CD4-positive, alpha-beta T cell treated with Interleukin-21 for 1 hour (primary cell): Measurements from ENCODE around the gene NKX1-2.
A peak's percentile ranks its signal among the peaks of the same experiment; 100 is the strongest.
"Not testable (repeated sequence)": the region's sequence is repeated elsewhere in the genome, so short reads cannot be mapped to it uniquely, and the experiment has no call there.

Source experiments
- DNase-seq: peaks from one replicate; pipeline ENCODE4 v3.0.0-alpha.2; 2020

The NKX1-2 gene

GRCh38 chr10:124449170-124450011, 444 bp downstream of the NKX1-2 start:
- DNase-seq = no peak

DNA sequence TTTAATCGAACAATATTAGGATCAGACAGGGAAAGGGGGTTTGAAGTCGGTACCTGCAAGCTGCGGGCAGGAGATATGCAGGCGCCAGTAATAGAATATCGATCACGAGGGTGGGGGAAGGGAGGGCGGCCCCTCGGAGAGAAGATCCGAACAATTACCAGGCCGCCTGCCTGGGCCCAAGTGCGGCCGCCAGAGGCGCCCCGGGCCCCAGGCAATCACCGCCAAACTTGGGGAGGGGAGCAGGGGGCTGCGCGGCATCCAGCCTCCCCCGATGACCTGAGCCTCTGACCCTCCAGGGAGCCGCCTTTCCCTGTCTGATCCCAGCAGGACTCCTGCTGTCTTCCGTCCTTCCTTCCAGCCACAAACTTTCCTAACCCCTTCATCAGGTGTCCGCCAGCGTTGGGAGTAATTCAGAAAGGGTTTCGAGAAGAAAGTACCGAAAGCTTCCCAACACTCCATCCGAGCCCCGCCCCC, 1.1 kb downstream of the NKX1-2 start:
- no peak for DNase-seq

- no peak for DNase-seq
Measured at GRCh38 chr10:124447751-124448466, 1.9 kb downstream of the NKX1-2 start.

DNA sequence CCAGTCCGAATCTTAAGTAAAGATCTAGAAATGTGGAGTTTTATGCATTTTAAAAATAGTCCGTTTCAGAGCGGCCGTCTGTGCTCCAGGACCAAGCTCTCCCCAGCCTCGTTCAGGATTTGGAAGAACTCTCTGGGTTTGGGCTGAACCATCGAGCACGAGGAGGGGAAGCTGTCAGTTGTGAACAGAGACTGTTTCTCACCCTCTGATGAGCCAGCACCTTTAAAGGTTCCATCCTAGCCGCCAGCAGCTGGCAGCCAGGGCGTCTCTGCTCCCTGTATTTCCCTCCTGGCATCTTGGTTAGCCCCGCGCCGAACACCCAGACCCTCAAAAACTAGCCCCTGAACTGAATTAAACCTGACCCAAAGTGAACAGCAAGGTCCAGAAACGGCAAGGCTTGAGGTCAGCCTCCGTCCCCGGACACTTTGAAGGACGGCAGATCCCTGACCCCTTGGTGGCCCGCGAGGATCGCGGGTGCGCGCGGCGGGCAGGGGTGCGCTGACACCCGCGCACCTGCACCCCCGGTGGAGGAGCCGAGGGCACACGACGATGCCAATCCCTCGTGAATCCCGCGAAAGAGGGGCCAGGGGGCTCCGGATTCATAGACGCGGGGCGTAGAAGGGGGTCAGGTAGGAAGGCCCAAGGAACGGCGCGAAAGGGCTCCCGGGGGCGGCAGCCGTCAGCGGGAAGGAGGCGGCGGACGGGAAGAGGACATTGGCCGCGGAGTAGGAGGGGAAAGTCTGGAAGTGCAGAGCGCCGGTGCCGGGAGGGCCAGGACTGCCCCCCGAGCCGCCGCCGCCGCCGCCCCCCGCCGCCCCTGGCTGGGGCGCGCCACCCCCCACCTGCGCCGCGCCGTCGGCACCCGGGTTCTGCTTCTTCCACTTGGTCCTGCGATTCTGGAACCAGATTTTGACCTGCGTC, 2.7 kb downstream of the NKX1-2 start:
- no peak for DNase-seq

DNA sequence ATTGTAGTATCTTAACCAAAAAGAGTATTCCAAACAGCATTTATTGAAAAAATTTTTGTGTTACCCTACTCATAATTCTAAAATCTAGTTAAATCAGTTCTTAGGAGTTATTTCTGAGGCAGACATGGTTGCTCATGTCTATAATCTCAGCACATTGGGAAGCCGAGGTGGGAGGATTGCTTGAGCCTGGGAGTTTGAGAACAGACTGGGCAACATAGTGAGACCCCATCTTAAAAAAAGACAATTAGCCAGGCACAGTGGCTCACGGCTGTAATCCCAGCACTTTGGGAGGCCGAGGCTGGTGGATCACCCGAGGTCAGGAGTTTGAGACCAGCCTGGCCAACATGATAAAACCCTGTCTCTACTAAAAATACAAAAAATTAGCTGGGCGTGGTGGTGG, 8.1 kb downstream of the NKX1-2 start:
- DNase-seq = not testable (repeated sequence)

GRCh38 chr10:124436191-124436638, 13.6 kb downstream of the NKX1-2 start:
- DNase-seq = no peak

DNA sequence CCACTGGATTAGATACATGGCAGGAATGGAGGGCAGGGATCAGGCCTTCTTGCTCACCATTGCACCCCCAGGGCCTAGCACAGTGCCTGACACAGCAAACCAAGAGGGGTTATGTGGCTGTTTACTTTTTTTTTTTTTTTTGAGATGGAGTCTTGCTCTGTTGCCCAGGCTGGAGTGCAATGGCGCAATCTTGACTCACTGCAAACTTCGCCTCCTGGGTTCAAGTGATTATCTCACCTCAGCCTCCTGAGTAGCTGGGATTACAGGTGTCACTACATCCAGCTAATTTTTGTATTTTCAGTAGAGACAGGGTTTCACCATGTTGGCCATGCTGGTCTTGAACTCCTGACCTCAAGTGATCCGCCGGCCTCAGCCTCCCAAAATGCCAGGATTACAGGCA, 14.2 kb downstream of the NKX1-2 start:
- not testable (repeated sequence) for DNase-seq

DNA sequence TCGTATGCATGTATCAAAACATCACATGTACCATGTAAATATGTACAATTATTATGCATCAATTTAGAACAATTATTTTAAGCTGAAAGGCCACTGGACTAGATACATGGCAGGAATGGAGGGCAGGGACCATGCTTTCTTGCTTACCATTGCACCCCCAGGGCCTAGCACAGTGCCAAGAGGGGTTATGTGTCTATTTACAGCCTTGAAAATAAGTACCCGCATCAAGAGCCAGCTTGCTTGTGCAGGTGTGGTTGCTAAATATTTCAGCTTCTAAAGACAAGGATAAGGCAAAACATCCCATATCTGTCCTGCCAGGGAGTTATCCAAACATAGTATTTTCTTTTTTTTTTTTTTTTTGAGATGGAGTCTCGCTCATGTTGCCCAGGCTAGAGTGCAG, 16.4 kb downstream of the NKX1-2 start:
- no peak for DNase-seq

- DNase-seq = no peak
Measured at GRCh38 chr10:124430077-124430476, 19.8 kb downstream of the NKX1-2 start.

GRCh38 chr10:124429576-124429975, 20.3 kb downstream of the NKX1-2 start:
- DNase-seq = no peak

- no peak for DNase-seq
Measured at GRCh38 chr10:124428207-124428777, 21.5 kb downstream of the NKX1-2 start.

DNA sequence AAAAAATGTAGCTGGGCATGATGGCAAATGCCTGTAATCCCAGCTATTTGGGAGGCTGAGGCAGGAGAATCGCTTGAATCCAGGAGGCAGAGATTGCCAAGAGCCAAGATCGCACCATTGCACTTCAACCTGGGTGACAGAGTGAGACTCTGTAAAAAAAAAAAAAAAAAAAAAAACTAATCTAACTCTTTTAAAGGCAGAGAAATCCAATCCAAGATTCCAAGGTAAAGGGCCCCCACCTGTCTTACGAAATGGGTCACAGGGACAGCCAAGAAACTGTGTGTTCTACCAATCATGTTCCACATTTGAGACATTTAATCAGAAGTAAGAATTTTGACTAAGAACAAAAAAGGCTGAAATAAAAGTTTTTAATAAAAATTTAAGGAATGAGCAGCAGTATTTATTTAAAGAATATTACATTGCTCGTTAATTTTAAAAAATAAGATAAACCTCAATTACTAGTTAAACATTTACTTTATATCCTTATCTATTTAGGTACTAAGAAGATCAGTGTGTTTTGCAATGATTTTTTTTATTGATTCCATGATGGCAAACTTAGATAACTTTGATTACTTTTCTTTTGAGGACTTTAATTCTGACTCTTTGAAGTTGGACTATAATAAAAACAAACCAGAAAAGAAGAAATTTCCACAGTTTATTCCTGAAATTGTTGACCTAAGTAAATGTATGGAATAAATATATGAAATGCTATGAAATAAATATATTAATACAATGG, 24.4 kb downstream of the NKX1-2 start:
- no peak for DNase-seq

DNA sequence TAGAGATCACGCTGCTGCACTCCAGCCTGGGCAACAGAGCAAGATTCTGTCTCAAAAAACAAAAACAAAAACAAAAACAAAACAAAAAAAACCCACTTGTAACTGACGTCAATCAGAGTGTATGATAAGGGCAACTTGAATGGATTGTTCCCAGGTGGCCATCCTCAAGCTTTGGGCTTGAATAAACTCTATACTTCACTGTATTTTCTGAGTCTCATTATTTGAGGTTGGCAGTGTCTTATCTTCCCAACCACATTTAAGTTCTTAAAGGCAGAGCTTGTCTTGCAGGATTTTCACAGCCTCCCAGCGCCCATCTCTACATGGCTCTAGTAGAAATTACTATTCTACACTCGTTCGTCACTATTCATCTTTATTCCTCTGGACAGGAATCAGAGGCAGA, 26.0 kb downstream of the NKX1-2 start:
- no peak for DNase-seq

DNA sequence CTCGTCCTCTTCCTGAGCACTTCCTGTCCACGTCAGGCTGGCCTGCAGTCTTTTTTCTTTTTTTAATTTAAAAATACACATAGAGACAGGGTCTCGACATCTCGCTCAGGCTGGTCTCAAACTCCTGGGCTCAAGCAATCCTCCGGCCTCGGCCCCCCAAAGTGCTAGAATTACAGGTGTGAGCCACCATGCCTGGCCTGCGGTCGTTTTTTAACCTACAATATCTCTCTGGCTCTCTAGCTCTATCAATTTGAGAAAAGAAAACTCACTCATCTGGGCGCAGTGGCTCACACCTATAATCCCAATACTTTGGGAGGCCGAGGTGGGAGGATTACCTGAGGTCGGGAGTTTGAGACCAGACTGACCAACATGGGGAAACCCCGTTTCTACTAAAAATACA, 27.1 kb downstream of the NKX1-2 start:
- DNase-seq = no peak

- DNase-seq = no peak
Measured at GRCh38 chr10:124420254-124420653, 29.6 kb downstream of the NKX1-2 start.

DNA sequence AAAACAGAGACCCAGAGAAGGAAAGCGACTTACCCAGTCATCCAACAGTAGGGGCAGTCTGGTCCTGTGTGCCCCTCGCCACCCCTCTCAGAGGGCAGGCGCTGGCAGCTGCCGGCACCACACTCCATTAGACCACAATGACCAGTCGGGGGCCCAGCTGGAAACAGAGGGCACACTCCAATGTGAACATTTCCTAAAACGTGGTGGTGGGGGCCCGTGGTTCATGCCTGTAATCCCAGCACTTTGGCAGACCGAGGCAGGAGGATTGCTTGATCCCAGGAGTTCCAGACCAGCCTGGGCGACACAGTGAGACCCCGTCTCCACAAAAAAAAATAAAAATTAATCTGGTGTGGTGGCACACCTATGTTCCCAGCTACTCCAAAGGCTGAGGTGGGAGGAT, 30.2 kb downstream of the NKX1-2 start:
- DNase-seq = no peak

DNA sequence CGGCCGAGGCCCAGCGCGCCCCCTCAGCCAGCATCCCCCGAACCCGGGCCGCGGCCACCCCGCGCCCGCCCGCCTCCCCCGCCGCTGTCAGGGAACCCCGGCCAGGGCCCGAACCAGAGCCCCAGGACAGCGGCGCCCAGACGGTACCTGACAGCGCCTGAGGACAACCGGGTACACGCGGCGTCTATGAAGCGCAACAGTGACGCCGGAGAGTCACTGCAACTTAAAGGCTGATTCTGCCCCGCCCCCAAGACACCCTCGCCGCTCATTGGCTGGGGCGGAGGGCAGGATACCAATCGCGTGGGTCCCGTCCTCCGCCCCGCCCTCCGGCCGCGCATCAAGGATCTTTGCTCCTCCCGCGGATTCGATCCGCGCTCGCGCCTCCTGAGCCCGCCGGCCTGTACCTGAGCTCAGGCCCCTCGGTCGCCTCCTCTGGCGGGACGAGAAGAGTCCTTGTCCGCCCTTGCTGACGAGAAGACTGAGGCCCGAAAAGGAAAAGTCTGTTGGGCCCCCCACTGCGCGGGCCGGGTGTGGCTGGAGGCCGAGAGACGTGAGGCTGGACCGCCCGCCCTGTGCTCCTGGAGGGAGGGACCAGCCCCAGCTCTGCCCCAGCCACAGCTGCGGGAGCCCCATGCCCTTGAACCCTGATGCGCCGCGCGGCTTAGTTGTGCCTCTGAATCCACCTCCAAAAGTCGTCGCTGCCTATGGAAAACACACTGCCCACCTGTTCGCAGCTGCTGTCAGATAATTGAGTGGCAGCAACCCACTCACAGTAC, 30.9 kb downstream of the NKX1-2 start, which contains the start of gene OAT:
Gene OAT, minus strand, starts transcription at position 198 of the 776 bp plus-strand sequence. CDS start 6,752 bp downstream, outside the sequence.
- peak; percentile 96 for DNase-seq

GRCh38 chr10:124417895-124418725, 31.7 kb downstream of the NKX1-2 start:
- peak; percentile 42 for DNase-seq

DNA sequence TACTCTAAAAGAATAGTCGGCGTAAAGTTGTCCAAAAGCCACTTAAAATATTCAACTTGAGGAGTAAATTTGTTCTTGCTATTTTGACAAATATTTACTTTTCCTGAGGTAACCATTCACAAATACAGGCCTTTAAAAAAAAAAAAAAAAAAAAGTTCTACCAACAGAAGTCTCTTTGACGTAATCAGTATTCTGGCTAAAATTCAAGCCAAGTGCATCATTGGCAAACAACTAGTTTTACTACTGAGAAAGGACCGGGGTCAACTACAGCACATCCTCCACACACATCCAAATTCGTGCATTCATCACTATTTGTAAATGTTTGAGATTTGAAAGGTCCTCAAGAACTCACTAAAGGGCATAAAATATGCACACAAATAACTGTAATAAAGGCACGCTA, 33.1 kb downstream of the NKX1-2 start:
- no peak for DNase-seq

DNA sequence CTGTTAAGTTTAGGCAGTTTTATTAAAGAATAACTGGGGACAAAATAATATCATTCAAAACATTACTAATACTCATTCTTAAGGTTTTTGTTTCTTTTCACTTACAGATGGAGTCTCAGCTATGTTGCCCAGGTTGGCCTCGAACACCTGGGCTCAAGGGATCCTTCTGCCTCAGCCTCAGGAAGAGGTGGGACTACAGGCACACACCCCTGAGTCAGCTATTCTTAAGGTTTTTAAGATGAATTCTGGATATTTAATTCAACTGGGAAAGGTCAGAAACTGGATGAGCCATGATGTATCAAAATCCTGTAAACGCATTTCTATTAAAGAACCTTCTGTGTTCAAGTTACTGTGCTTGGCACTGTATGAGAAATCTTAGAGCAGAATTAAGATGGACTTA, 34.6 kb downstream of the NKX1-2 start:
- no peak for DNase-seq
